GM12865 (cell line): ENCODE measurements around the gene RALB.

Source experiments
- DNase-seq: peaks from one replicate; pipeline ENCODE4 v3.0.0; 2010; ENCODE audit warnings: low read depth
- H3K4me3 ChIP-seq: 2 replicates; pipeline ENCODE4 v1.5.1; 2011; ENCODE audit warnings: mild to moderate bottlenecking, low read depth, low read length, control low read depth
- TF ChIP-seq, protein P1 (sequence below): IDR thresholded peaks from 2 replicates; pipeline ENCODE4 v1.5.1; 2011; ENCODE audit warnings: low read length, control low read depth, low read depth, inconsistent platforms; ENCODE audit not compliant: insufficient read depth; ENCODE audit errors: missing control alignments

Gene RALB, protein sequence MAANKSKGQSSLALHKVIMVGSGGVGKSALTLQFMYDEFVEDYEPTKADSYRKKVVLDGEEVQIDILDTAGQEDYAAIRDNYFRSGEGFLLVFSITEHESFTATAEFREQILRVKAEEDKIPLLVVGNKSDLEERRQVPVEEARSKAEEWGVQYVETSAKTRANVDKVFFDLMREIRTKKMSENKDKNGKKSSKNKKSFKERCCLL

DNA sequence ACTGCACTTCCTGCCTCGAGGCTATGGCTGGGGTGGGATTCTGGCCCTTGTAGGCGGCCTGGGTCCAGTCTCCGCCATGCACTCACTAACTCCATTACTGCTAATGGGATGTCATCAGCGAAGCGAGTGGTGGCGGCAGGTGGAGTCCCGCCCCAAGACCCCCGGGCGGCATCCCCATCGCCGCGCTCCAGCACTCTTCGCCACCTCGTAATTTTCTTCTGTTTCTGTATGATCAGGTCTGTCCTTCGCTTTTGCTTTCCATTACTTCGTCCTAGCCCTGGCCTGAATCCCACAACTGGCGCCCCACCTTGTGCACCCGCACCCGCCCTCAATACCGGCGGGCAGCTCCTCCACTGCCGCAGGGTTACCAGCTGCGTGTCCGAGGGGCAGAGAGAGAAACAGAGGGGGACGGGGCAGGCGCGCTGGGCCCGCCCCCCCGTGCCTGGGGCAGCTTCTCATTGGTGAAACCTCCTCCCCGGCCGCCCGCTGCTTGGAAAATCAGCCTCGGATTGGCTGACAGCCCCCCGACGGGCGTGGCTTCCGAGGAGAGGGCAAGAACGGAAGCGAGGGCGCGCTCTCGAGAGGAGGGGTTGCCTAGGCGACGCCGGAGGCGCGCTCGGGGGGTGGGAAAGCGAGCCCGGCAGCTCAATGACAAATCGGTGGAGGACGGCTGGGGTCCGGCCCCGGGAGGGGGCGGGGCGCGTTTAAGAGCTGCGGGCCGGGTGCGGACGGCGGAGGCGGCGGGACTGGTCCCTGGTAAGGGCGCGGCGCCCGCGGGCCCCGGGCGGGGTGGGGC lies at the start of gene RALB:
Gene RALB, plus strand, starts transcription at position 628 of the 796 bp plus-strand sequence. CDS start 25,813 bp downstream, outside the sequence.
- TF ChIP-seq, protein P1, sequence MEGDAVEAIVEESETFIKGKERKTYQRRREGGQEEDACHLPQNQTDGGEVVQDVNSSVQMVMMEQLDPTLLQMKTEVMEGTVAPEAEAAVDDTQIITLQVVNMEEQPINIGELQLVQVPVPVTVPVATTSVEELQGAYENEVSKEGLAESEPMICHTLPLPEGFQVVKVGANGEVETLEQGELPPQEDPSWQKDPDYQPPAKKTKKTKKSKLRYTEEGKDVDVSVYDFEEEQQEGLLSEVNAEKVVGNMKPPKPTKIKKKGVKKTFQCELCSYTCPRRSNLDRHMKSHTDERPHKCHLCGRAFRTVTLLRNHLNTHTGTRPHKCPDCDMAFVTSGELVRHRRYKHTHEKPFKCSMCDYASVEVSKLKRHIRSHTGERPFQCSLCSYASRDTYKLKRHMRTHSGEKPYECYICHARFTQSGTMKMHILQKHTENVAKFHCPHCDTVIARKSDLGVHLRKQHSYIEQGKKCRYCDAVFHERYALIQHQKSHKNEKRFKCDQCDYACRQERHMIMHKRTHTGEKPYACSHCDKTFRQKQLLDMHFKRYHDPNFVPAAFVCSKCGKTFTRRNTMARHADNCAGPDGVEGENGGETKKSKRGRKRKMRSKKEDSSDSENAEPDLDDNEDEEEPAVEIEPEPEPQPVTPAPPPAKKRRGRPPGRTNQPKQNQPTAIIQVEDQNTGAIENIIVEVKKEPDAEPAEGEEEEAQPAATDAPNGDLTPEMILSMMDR: no peak
- DNase-seq: peak; percentile 99
- H3K4me3 ChIP-seq: peak within 1 kb of the TSS; percentile 91

DNA sequence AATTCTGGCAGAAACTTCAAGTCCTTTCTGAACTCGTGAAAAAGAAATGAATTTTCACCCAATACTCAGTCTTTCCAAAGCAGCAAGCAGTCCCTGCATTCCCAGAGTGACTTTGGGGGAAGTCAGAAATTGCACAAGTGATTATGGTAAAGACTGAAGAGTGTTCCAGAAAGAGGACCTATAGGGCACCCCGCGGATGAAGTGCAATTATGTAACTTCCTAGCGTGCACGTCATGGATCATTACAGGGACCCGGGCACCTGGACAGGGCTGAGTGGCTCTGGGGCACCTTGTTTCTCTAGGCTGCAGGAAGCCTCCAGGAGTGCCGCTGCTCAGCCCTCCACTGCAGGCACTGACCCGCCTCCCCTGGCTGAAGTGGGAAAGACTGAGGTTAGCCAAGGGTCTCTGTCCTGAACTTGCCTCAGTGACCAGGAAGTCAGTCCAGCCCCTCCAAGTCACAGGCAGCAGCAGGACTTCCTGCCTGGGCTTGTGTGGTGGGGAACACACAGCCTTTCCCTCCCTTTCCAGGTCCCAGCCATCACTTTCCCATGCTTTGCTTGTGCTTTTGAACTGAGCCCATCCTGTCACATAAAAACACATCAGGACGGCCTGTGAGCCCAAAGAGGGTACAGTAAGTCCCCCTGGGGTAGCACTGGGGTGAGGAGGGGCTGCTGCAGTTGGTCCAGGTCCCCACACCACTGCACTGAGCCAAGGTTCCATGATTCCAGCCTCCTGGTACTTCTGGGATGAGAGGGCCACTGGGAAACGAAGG lies 49.2 kb upstream of the RALB start:
- TF ChIP-seq, protein P1: no peak
- DNase-seq: no peak
- no peak overlapping the region for H3K4me3 ChIP-seq

DNA sequence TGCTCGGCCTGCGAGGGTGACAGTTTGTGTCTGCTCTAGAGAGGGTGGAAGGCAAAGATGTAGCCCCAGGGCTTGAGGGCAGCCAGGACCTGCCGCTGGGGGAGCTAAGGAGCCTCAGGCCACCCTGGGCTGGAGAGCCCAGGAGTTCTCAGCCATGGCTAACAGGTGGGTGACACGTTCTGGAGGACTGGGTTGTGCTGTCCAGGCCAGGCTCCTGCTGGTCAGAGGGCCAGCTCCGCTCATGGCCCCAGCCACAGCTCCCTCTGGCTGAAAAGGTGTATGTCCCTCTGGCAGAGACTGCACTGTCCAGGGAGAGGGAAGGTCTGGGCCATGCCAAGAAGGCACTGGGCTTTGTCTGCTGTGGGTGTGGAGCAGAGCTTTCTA lies 48.6 kb upstream of the RALB start:
- TF ChIP-seq, protein P1: no peak
- no peak for DNase-seq
- no peak overlapping the region for H3K4me3 ChIP-seq

DNA sequence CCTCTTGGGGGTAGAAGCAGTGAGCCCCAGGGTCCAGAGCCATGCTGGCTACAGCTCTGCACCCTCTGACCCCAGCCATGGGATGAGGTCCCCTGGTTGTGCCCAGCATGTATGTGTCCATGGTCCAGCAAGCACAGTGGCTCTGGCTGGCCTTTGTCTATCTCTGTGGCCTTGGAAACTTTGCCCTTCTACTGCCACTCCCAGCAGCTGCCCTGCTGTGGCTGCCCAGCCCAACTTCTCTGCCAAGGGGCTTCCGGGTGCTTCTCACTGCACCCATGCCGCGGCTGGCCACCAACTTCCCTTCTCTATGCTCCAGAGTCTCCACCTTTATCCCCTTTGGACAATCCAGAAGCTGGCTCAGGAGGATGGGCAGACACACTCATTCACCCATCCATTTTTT lies 48.2 kb upstream of the RALB start:
- no peak overlapping the region for H3K4me3 ChIP-seq
- TF ChIP-seq, protein P1: no peak
- no peak for DNase-seq

DNA sequence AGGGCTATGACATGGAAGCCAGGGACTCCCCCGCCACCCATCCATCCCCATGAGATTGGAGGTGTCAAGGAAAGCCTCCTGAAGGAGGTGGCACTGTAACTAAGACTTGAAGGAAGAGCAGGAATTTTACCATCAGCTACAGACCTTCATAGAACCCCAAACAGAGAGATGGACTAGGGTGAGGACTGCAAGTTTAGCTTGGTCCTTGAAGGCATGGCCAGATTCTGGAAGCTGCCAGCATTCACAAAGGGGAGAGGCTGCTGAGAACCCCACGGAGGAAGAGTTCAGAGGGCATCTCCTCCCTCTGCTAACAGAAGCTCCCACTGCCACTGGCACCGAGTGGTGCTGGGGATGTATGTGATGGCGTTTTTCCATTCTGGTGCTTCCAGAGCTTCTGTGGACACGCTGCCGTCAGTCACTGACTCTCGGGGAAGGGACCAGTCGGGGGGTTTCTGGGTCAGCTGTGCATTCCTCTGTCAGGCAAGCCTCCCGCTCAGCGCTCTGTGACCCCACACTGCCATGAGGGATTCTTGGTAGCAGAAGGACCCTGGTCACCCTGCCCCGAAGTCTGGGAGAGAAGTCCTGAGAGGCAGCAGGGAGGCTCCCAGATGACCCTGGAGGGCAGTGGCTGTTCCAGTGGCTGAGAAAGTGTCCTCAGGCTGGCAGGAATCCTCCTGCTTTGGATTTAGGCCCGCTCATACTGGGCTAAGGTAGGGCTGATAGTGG lies 47.5 kb upstream of the RALB start:
- no peak for DNase-seq
- TF ChIP-seq, protein P1: no peak
- H3K4me3 ChIP-seq: no peak overlapping the region

DNA sequence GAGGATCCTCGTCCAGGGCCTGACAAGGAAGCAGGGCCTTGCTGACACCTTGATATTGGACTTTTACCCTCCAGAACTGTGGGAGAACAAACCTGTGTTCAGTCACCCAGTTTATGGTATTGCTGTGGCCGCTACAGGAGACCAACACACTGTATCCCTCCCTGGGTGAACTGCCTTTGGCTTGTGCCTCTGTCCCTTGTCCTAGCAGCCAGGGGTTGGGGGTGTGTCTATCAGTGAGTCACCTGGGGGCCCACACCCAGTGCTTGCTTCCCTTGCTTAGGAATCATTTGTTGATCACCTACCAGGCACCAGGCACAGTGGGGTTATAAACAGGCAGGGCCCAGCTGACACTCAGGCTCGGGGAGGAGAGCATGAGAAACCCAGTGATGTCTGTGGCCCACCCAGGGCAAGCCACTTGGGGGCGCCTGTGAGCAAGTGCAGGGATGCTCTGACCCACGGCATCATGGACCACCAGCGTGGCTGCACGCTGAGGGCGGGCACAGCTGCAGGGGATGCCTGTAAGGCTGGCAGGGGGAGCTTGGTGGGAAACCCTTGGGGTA lies 46.5 kb upstream of the RALB start:
- no peak overlapping the region for H3K4me3 ChIP-seq

More for the DNA sequence above, 46.5 kb upstream of the RALB start:
- TF ChIP-seq, protein P1: peak; percentile 68
- peak; percentile 47 for DNase-seq
